ENCODE measurements around the gene ATP7B. TPM values are rescaled to one million over a fixed set of nuclear protein-coding genes. Genes with fewer than 3 reads are reported as not detected.

Gene ATP7B
- total and polyA plus RNA-seq, 2 experiments from 2014 or later = 2.2 to 12.8 TPM

GRCh38 chr13:51945149-51945548 is 66.1 kb downstream of the ATP7B start:
- DNase-seq (ENCODE audit: low spot score) (no peak), ATAC-seq (no peak)
- Histone ChIP-seq H3K4me1 (ENCODE audit: insufficient read depth) (no peaks in the 10 kb centered on the region), H3K79me2 (replicated peaks; ENCODE audit: insufficient read depth) (no peaks in the 10 kb centered on the region), H3K27ac (ENCODE audit: low read depth) (no peak overlapping the region), H2AFZ (no peak overlapping the region), H3K27me3 (ENCODE audit: insufficient read depth) (no peaks in the 10 kb centered on the region), H3K4me2 (no peak overlapping the region), H3K4me3 (no peak overlapping the region), H3K9me2 (ENCODE audit: insufficient read depth) (no peaks in the 10 kb centered on the region), H3F3A (replicated peaks; ENCODE audit: low read depth) (no peaks in the 10 kb centered on the region), H3K36me3 (ENCODE audit: insufficient read depth) (no peaks in the 10 kb centered on the region), H4K20me1 (replicated peaks; ENCODE audit: insufficient read depth) (no peaks in the 10 kb centered on the region)
- H3K9me3 Mint-ChIP-seq = no peaks in the 10 kb centered on the region
- H3K36me3 Mint-ChIP-seq (ENCODE audit: low read depth) = no peaks in the 10 kb centered on the region
- H3K27ac Mint-ChIP-seq = no peak overlapping the region
- H3K4me3 Mint-ChIP-seq = no peak overlapping the region
- H3K4me1 Mint-ChIP-seq = no peaks in the 10 kb centered on the region
- H3K27me3 Mint-ChIP-seq (ENCODE audit: insufficient read depth, low read depth, poor library complexity) = peaks cover 7% of the 10 kb centered on the region
- no peak for TF ChIP-seq ZNF331 (CRISPR knock-in tag; IDR thresholded peaks at IDR 0.05; ENCODE audit: low read depth)
- TF ChIP-seq NANOG (IDR thresholded peaks at IDR 0.05; ENCODE audit: borderline replicate concordance) = no peak

- no peaks in the 10 kb centered on the region for H3K9me3 Mint-ChIP-seq
- Histone ChIP-seq H3K27ac (ENCODE audit: low read depth) (no peak overlapping the region), H3K9me2 (ENCODE audit: insufficient read depth) (no peaks in the 10 kb centered on the region), H2AFZ (no peak overlapping the region), H3K27me3 (ENCODE audit: insufficient read depth) (no peaks in the 10 kb centered on the region), H3K4me2 (no peak overlapping the region), H4K20me1 (replicated peaks; ENCODE audit: insufficient read depth) (no peaks in the 10 kb centered on the region), H3F3A (replicated peaks; ENCODE audit: low read depth) (no peaks in the 10 kb centered on the region), H3K36me3 (ENCODE audit: insufficient read depth) (no peaks in the 10 kb centered on the region), H3K79me2 (replicated peaks; ENCODE audit: insufficient read depth) (no peaks in the 10 kb centered on the region), H3K4me3 (no peak overlapping the region), H3K4me1 (ENCODE audit: insufficient read depth) (no peaks in the 10 kb centered on the region)
- no peak overlapping the region for H3K4me3 Mint-ChIP-seq
- no peak overlapping the region for H3K27ac Mint-ChIP-seq
- H3K4me1 Mint-ChIP-seq = no peaks in the 10 kb centered on the region
- peaks cover 7% of the 10 kb centered on the region for H3K27me3 Mint-ChIP-seq (ENCODE audit: insufficient read depth, low read depth, poor library complexity)
- no peak for ATAC-seq
- H3K36me3 Mint-ChIP-seq (ENCODE audit: low read depth) = no peaks in the 10 kb centered on the region
- DNase-seq (ENCODE audit: low spot score) = no peak
- TF ChIP-seq POLR2AphosphoS5 (IDR thresholded peaks at IDR 0.05; ENCODE audit: low read depth) = no peak
- TF ChIP-seq ZNF462 (CRISPR knock-in tag; IDR thresholded peaks at IDR 0.05) = no peak
- no peak for TF ChIP-seq STAT1 (IDR thresholded peaks at IDR 0.05; ENCODE audit: unreplicated experiment)
- no peak for TF ChIP-seq REST (IDR thresholded peaks at IDR 0.05; ENCODE audit: unreplicated experiment)
- no peak for TF ChIP-seq ZNF114 (CRISPR knock-in tag; IDR thresholded peaks at IDR 0.05)
- no peak for TF ChIP-seq EZH2phosphoT487 (IDR thresholded peaks at IDR 0.05; ENCODE audit: unreplicated experiment)
- no peak for TF ChIP-seq EZH2 (IDR thresholded peaks at IDR 0.05; ENCODE audit: low read depth, unreplicated experiment)
- no peak for TF ChIP-seq NANOG (IDR thresholded peaks at IDR 0.05; ENCODE audit: borderline replicate concordance)
- TF ChIP-seq JUNB (IDR thresholded peaks at IDR 0.05; ENCODE audit: unreplicated experiment) = no peak
- TF ChIP-seq CTCF (conservative IDR thresholded peaks at IDR 0.05; ENCODE audit: low read depth in 2 of 2) = no peak
- TF ChIP-seq ZNF331 (CRISPR knock-in tag; IDR thresholded peaks at IDR 0.05; ENCODE audit: low read depth) = no peak
- TF ChIP-seq CREB1 (CRISPR knock-in tag; IDR thresholded peaks at IDR 0.05; ENCODE audit: low read depth) = no peak
These were observed 66.8 kb downstream of the ATP7B start for GRCh38 chr13:51944428-51944827.
